Loucy (cell line): ENCODE measurements around the gene SRGAP1.

Source experiments
- H2AFZ ChIP-seq: fragments of 200-600 bp; sonication (generic); 2 replicates; pipeline ENCODE4 v1.6.0; 2016; ENCODE audit warnings: antibody characterized with exemption, mild to moderate bottlenecking, low read length, moderate library complexity
- H3F3A ChIP-seq: fragments of 200-600 bp; 2 replicates; pipeline ENCODE4 v1.6.0; 2016; ENCODE audit warnings: antibody characterized with exemption, low read depth, mild to moderate bottlenecking
- H3K27me3 ChIP-seq: fragments of 200-600 bp; sonication (generic); 2 replicates; pipeline ENCODE4 v1.6.1; 2014; ENCODE audit warnings: low read length, mild to moderate bottlenecking; ENCODE audit not compliant: insufficient read depth, poor library complexity, severe bottlenecking
- H3K36me3 ChIP-seq: fragments of 200-600 bp; sonication (generic); 2 replicates; pipeline ENCODE4 v1.6.1; 2016; ENCODE audit warnings: low read length; ENCODE audit not compliant: insufficient read depth
- H3K4me1 ChIP-seq: fragments of 200-600 bp; sonication (generic); 2 replicates; pipeline ENCODE4 v1.5.1; 2014; ENCODE audit warnings: low read length, mild to moderate bottlenecking; ENCODE audit not compliant: insufficient read depth, poor library complexity, severe bottlenecking
- H3K4me2 ChIP-seq: fragments of 200-600 bp; sonication (generic); 2 replicates; pipeline ENCODE4 v1.6.0; 2014; ENCODE audit warnings: antibody characterized with exemption, low read length, low read depth, mild to moderate bottlenecking; ENCODE audit not compliant: poor library complexity, severe bottlenecking
- H3K4me3 ChIP-seq: fragments of 200-600 bp; sonication (generic); 2 replicates; pipeline ENCODE4 v1.5.1; 2014; ENCODE audit warnings: low read length, mild to moderate bottlenecking, mixed read lengths; ENCODE audit not compliant: poor library complexity, severe bottlenecking
- H3K79me2 ChIP-seq: fragments of 200-600 bp; sonication (generic); 2 replicates; pipeline ENCODE4 v1.6.1; 2014; ENCODE audit warnings: low read length; ENCODE audit not compliant: insufficient read depth
- H3K9ac ChIP-seq: fragments of 200-600 bp; sonication (generic); 2 replicates; pipeline ENCODE4 v1.6.0; 2014; ENCODE audit warnings: mild to moderate bottlenecking, low read depth, low read length, moderate library complexity; ENCODE audit not compliant: poor library complexity, severe bottlenecking
- H3K9me2 ChIP-seq: fragments of 200-600 bp; sonication (generic); replicated peaks from 2 replicates; pipeline ENCODE4 v1.6.1; 2016; ENCODE audit warnings: low read depth, low read length, mixed read lengths
- H3K9me3 ChIP-seq: fragments of 200-600 bp; sonication (generic); 2 replicates; pipeline ENCODE4 v1.6.1; 2014; ENCODE audit warnings: mild to moderate bottlenecking, antibody characterized with exemption, low read length, low read depth; ENCODE audit not compliant: insufficient read depth
- H4K20me1 ChIP-seq: fragments of 200-600 bp; sonication (generic); 2 replicates; pipeline ENCODE4 v1.6.0; 2014; ENCODE audit warnings: antibody characterized with exemption, low read length, mild to moderate bottlenecking; ENCODE audit not compliant: insufficient read depth, poor library complexity, severe bottlenecking
- CTCF ChIP-seq: fragments of 200-600 bp; sonication (generic); conservative IDR thresholded peaks from 2 replicates; pipeline ENCODE4 v1.5.1; 2014; ENCODE audit warnings: mild to moderate bottlenecking, antibody characterized with exemption, low read length
- EZH2phosphoT487 ChIP-seq: fragments of 200-600 bp; IDR thresholded peaks from 2 replicates; pipeline ENCODE4 v1.6.1; 2018; ENCODE audit warnings: antibody characterized with exemption, mild to moderate bottlenecking, moderate library complexity, borderline replicate concordance

SRGAP1 gene

GRCh38 chr12:63822352-63822751 lies 22.1 kb upstream of the SRGAP1 start:
- H3K79me2 ChIP-seq: no peaks in the 10 kb centered on the region
- no peaks in the 10 kb centered on the region for H3K36me3 ChIP-seq
- no peaks in the 10 kb centered on the region for H3K4me1 ChIP-seq
- H4K20me1 ChIP-seq: no peaks in the 10 kb centered on the region
- no peak overlapping the region for H3K9ac ChIP-seq
- TF ChIP-seq CTCF: no peak
- TF ChIP-seq EZH2phosphoT487: no peak
- no peaks in the 10 kb centered on the region for H3F3A ChIP-seq
- no peak overlapping the region for H3K4me2 ChIP-seq
- H3K27me3 ChIP-seq: no peaks in the 10 kb centered on the region
- no peak overlapping the region for H2AFZ ChIP-seq
- no peak overlapping the region for H3K4me3 ChIP-seq
- no peaks in the 10 kb centered on the region for H3K9me2 ChIP-seq
- H3K9me3 ChIP-seq: no peaks in the 10 kb centered on the region

GRCh38 chr12:63823040-63823439 lies 21.5 kb upstream of the SRGAP1 start:
- Histone ChIP-seq H2AFZ (no peak overlapping the region), H3K9me2 (no peaks in the 10 kb centered on the region), H3K36me3 (no peaks in the 10 kb centered on the region), H4K20me1 (no peaks in the 10 kb centered on the region), H3K27me3 (no peaks in the 10 kb centered on the region), H3K4me2 (no peak overlapping the region), H3K4me3 (no peak overlapping the region), H3K4me1 (no peaks in the 10 kb centered on the region), H3F3A (no peaks in the 10 kb centered on the region), H3K9ac (no peak overlapping the region), H3K9me3 (no peaks in the 10 kb centered on the region), H3K79me2 (no peaks in the 10 kb centered on the region)
- TF ChIP-seq CTCF: no peak
- TF ChIP-seq EZH2phosphoT487: no peak

- Histone ChIP-seq H3K9me2 (no peaks in the 10 kb centered on the region), H3K27me3 (no peaks in the 10 kb centered on the region), H3K4me1 (no peaks in the 10 kb centered on the region), H3K79me2 (no peaks in the 10 kb centered on the region), H2AFZ (no peak overlapping the region), H3K4me2 (no peak overlapping the region), H3K9me3 (no peaks in the 10 kb centered on the region; the same call in 1 of the 2 replicates), H3K36me3 (no peaks in the 10 kb centered on the region), H3K9ac (no peak overlapping the region), H4K20me1 (no peaks in the 10 kb centered on the region), H3K4me3 (no peak overlapping the region), H3F3A (no peaks in the 10 kb centered on the region)
- peak; percentile 67 for TF ChIP-seq CTCF
- no peak for TF ChIP-seq EZH2phosphoT487
Measured at GRCh38 chr12:63826006-63826585, 18.4 kb upstream of the SRGAP1 start.
